GM21529 (cell line): ENCODE data around the gene IRAG1.

Experiments used
- ATAC-seq: cut with Tn5 transposase; IDR thresholded peaks from one replicate; pipeline ENCODE4 v1.9.1; 2021; ENCODE audit not compliant: unreplicated experiment

The IRAG1 gene

DNA sequence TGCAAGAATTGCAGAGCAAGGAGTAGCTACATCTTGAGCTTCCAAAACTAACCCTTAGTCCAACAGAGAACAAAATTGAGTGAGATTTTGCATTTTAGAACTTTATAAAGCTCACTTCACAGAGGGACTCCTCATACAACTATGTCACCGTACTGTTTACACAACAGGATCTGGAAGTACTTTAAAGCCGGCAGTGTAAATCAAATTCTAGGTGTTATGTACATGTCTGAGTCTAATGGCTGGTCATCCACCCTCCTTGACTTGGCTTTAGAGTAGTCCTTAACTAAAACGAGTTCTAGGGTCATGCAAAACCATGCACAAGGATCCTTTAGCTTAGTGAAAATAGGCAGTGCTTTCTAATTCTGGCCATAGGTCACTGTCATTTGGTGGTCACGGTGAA, 23.5 kb downstream of the IRAG1 start:
- ATAC-seq = no peak

DNA sequence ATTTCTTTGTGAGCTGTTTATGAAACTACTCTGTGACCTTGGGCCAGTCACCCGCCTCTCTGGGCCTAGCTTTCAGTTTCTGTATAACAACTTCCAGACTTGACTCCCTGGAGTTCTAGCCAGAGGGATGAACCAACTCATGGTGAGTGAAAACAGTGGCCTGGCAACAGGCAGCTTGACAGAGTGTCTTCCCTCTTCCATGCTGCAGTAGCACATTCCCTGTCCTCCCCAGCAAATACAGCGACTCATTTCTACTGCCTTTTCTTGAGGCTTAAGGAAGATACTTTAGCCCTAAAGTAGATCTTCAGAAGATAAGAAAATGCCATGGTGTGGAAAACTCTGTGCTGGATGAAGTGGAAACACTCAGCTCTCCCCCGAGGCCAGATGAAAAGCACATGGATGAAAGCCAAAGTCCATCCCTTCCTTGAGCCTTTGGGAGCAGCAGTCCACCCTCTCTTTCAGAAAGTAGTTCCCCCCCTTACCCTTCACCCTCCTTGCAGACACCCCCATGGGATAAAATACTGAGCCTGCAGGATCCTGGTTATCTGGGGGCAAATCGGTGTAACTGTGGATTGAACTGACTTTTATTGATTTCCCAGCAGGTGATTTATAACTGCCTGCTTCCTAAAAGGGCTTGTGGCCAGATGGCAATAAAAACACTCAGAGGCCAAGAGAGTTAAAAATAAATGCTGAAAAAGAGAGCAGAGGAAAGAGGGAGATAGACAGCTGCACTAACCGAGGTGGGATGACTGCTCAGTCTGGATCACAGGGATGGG, 24.1 kb downstream of the IRAG1 start:
- no peak for ATAC-seq

DNA sequence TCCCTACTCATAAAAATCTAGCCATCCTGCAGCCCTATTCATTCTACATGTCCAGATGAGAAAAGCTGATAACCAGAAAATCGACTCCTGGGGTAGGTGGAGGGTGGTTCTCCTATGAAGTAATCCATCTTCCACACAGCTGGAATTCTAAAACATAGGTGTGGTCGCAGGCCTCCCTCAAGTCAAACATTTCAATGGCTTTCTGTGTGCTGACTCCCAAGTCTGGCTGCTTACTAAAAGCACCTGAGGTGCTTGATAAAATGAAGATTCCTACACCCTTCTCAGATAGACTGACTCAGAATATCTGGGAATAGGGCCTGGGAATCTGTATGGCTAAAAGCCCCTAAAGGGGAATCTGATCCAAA, 26.1 kb downstream of the IRAG1 start:
- no peak for ATAC-seq

DNA sequence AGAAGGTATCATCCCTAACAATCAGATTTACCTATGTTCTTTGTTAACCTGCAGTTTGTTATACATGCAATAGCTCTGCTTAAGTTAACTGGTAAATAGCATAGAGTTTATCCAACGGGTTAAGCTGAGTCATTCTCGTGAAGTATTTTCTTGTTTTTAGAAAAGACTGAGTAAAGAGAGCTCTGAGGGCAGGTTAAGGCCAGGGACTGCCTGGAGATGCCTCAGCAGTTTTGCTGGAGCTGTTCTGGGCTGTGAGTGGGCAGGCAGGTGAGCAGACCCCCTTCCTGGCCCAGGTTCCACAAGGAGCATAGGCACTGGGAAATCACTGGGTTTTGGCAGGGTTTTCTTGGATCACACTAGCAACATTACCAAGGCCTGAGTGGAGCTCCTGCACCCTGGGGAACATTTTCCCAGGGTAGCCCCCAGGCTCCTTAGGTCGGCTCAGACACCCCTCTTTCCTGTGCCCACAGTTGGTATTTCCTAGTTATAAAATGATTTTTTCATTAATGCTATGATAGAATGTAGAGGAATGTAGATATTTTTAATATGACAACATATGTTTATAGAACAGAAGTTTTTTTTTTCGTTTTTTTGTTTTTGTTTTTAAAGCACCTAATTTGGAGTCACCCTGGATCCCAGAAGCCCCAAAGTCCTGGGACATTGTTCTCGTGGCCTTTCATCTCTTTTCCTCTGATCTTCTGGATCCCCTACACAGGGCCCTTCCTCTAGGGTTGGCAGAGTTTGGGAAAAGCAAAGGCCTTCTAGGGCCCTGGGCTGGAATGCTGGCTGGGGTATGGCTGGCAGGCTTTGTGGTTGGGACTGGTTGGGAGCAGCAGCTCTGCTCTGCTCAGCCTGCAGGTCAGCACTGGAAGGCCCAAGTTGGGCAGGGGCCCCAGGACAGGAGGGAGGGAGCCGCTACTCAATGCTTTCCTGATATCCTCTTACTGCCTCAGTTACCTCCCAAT, 26.7 kb downstream of the IRAG1 start:
- no peak for ATAC-seq

DNA sequence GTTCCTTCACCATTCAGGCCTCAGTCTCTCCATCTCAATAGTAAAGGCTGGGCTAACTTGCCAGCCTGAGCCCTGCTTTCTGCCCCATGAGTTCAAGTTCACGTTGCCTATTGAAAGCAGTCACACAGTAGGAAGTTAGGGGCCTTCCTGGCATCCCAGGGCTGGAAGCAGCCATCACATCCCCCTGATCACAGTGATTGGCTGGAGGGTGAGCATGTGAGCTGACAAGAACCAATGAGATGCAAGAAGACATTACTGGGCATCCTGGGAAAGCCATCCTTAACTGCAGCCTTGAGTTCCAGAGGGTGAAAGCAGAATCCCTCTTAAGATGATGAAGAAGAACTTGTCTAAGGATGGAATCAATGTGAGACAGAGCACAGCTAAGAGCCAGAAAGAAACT, 29.1 kb downstream of the IRAG1 start:
- ATAC-seq = no peak

DNA sequence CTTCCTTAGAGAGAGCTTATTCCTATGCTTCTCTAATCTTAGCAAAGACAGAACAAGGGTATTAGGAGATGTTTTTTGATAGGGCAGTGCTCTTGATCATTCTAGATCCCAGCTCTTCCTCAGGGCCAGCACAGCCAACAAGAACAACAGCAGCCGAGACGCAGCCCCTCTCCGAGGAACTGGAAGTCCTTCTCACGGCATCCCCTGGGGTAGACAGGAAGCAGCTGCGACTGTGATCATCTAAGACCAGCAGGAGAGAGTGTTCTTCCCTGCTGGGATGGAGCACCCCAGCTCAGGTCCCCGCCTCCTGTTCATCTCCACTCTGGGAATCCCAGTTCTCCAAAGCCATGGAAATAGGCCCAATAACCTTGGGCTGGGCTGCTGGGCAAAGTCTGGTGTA, 29.6 kb downstream of the IRAG1 start:
- ATAC-seq = no peak

DNA sequence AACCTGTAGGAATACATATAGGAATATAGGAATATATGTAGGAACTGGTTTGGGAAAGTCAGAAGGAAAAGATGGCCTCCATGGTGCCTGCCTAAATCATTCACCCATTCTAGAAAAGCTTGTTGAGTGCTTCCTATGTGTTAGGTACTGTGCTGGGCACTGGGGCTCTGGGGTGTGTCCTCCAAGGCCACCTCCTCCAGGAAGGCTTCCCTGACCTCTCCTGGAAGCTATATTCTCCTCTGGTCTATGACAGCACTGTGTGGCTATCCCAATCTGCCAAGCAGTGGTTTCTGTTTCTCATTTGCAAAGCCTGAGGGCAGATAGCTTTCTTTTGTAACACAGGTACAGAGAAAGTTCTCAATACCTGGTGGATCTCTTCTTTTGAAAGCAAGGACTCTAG, 30.2 kb downstream of the IRAG1 start:
- ATAC-seq = no peak

DNA sequence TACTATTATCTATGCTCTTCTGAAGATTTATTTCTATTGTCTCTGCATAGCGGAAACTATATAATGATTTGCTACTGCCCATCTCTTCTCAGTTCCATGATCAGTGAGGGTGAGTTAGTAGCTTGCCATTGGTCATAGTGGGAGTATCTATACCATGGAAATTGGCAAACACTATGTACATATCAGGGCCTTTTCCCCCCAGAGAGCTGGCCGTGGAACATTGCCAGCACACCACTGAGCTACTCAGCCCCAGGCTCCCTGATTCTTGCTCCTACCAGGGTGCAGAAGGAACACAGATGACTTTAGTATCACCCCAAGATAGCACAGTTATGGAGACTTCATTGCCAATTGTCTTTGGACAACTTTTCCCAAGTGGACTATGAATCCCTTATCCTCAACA, 33.2 kb downstream of the IRAG1 start:
- ATAC-seq = no peak

DNA sequence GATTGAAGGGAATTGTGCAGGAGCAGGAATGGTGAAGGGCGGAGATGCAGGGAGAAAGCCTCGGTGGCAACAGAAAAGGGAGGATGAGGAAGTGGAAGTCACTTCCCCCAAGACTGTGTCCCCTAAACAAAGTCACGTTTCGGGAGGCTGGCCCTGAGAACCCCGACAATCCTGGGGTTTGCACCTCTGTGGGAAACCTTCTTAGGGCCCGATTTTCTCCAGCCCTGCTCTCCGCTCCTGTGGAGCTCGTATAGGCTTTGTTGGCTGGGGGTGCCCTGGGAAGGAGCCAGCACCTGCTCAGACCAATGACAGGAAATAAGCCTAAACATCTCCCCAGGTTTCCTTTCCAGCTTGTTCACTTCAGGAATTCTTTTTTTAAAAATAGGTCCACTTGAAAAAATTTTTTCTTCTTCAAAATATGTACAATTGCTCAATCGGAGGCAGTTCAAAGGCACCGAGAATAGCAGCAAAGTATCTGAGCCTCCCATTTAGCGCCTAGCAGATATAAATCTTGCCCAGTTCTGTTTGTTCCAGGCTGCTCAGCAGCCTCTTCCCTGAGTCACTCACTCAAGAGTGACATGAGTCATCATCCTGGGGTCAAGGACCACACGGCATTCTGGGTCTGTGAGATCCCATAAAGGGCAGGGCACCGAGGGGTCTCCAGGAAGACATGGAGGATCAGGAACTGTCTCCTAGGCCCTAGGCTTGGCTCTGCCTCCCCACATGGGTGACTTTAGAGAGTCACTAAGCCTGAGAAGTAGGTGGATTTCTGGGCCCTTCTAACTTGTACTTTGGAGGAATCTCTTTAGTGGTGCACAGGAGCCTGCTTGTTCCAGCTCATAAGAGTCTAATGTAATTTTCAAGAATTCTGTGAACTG, 34.0 kb downstream of the IRAG1 start:
- no peak for ATAC-seq

DNA sequence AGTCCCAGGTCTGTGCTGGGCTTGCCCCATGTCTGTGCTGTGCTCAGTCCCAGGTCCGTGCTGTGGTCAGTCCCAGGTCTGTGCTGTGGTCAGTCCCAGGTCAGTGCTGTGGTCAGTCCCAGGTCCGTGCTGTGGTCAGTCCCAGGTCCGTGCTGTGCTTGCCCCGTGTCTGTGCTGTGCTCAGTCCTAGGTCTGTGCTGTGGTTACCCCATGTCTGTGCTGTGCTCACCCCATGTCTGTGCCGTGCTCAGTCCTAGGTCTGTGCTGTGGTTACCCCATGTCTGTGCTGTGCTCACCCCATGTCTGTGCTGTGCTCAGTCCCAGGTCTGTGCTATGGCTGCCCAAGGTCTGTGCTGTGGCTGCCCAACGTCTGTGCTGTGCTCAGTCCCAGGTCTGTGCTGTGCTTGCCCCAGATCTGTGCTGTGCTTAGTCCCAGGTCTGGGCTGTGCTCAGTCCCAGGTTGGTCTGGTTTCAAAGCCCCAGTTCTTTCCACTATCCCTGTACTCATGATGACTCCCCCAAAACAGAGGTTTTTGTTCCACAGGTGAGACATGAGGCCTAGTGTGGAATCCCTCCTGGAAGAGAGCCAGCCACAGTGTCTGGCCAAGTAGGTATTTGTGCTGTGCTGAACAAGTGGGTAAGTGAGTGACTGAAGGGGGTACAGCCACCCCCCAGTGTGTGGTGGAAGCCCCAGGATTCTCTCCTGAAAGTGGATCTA, 34.8 kb downstream of the IRAG1 start:
- ATAC-seq = no peak

DNA sequence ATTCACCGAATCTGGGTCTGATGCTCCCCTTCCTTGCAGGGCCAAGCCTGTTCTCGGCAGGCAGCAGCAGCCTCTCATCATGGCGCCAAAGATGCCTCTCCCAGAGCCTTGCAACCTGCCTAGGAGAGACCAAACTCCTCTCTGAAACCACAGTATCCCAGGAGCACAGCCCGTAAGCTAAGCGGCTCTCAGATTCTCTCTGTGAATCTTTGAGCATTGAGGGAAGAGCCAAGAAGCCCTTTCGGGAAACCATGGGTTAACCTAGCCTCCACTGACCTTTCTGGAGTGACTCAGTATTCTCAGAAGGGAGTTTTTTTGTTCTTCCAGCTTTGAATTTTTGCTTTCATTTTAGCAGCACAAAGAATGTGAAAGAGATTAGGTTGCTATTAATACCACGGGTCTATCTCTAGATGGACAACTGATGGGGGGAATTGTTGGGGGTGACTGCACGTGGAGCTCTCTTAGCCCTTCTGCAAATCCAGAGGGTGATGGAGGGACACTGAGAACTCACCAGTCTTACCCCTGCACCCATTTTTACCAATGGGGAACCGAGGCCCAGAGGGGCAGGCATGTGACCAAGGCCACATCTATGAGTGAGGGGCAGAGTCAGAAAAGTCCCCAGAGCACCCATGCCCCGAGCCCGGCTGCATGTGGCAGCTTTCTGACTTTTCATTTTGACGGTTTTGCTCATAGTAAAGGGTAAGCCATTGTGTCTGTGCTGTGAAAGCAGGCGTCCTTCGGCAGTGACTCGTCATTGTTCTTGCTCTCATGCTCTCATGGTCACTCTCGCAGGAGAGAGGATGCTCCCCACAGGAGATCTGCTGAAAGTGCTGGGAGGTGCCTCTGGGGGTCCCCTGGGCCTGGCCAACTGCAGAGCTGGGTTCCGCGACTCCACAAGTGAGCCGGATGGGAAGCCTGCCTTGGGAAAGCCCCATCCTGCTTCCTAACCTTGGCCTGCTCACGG, 36.0 kb downstream of the IRAG1 start:
- ATAC-seq = peak; percentile 64

DNA sequence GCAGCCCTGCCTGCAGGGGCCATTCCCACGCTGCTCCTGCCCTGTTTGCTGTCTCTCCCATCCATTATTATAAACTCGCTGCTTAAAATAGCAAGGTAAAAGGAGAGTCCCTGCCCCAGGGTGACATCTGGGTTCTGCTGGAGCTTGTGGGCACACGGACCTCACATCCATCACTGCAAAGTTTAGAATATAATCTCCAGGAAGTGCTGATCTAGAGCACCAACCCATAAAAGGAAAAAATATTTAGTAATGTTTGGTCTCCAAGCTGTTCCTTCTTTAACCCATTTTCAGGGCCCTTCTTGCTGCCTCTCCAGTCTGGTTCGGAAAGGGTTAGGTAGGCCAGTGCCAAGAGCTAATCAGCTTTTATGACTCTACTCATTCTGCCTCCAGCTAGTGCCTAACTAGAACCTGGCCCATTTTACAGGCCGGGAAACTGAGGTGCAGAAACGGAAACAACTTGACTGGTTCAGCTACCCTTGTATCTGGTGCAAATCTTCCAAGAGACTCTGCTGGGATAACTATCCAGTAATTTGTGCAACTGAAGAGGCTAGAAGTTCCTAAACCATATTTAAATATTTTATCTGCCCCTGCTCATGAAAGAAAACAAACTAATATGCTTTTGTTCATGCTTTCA, 37.5 kb downstream of the IRAG1 start:
- ATAC-seq = no peak

DNA sequence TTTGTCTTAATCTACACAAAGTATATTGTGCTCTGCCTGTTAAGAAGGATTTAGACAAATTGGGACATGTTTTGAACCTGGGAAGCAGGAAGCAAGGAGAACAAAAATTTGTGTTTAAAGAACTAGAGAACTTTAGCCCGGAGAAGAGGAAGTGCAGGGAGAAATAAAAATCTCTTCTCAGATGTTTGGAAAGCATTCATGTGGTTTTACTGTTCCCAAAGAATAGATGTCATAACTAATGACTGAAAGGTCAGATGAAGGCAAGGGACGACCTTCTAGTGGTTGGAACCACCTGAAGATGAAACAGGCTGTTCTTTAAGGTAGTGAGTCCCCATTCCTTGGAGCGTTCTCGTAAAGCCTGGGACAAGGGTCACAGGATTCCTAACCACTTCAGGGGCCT, 38.3 kb downstream of the IRAG1 start:
- no peak for ATAC-seq

DNA sequence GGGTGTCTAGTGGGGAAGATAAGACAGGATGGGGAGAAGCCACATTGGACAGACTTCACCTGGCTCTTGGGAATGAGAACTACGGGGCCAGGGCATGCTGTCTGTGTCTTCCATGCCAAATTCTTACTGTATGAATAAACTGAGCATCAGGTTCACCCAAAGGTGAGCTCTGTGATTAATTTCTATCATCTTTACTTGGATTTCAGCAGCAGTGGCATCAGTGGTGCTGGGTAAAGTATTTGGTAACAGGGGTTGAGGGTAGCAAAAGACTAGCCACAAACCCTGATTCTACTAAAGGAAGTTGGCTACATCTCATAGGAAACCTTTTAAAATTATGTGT, 38.8 kb downstream of the IRAG1 start:
- ATAC-seq = no peak

DNA sequence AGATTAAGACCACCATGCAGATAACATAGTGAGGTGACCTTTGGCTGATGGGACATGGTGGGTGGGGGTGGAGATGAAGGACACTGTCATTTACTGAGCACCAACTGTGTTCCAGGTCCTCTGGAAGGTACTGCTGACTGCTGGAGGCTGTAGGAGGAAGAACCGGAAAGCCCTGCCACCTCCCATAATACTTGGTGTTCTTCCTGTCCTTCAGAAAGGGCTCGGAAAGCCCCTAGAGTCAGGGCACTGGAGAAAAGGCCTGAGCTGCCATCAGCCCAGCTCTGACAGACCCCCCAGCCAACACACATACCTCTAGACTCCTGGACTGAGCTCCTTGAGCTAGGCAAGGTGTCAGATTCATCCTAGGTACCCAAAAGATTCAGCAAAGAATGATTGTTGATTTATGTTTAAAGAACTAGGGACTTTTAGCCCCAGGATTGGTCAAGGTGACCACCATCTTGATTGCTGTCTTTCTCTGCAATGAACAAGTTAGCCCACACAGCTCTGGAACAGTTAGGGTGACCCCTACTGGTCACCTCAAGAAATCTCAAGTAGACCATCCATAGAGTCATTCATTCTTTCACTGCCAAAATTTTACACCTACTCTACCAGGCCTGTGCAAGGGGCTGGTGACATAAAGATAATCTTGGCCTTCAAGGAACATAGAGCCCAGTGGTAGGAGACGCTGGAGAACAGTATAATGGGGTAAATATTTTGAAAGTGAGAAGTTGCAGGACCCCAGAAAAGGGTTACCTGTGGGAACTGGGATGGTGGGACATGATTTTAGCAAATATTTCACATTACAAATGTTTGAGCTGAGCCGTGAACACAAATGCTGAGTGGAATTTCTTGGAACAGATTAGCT, 39.4 kb downstream of the IRAG1 start:
- ATAC-seq = peak; percentile 42

DNA sequence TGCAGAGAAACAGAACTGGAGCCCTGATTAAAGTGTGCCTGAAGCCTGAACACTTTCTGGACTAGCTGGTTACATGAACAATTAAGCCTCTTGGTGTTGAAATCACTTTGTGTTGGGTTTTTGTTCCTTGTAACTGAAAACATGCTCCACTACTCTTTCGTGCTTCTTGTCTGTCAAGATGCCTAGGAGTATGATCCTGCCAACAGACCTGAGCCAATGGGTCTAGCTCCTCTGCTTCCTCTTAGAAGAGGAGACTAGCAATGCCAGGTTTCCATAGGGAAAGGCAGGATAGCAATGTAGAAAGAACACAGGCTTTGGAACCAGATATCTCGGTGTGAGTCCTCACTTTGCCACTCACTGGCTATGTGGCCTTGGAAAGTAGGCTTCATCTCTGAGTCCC, 40.3 kb downstream of the IRAG1 start:
- no peak for ATAC-seq

DNA sequence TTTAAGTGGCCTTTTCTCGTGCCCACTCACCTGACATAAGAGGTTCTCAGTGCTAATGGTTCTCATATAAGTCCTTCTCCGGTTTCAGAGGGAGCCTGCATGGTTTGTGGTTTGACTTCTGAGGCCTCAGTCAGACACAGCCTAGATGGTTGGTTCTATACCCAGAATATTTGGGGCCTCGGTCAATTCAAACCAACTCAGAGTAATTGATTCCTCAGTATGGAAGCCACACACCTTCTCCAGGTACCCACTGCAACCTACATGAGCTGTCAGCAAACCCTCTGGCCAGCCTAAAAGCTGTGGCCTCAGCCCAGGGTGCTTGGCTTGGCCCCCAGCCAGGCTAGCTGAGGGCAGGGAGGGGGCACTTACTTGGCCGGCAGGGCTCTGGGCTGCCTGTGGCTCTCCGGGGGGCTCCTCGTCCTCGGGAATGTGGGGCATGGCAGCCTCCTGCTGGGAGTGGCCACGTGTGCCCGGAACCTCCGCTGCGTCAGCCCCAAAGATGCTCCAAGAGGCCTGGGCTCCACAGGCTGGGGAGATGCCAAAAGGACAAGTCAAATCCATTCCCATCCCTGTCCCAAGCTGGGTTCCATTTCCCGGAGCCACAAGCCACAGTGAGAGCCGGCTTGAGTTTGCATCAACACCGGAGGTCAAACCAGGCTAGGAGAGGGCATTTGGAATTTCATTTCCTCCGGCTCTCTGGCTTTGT, 41.7 kb downstream of the IRAG1 start:
- ATAC-seq = no peak

DNA sequence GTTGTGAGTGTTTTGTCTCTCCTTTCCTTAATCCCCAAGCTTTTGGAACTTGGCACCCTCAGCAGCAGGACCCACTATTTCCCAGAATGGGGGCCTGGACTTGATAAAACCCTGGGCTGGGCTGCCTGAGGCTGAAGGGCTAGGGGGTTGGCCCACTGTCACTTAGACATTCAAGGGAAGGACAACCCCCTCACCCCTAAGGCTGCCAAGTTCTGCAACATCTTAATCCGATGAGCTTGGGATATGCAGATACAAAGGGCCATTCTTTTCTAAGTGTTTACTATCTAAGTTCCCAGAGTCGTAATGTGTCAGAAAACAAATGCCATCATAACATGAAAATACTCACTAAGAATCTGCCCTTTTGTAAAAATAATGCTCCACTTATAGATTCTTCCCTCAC, 42.9 kb downstream of the IRAG1 start:
- ATAC-seq = no peak
